Neural cell (in vitro differentiated cells): ENCODE results near the gene PCGF3. TPM values are rescaled to one million over a fixed set of nuclear protein-coding genes. Genes with fewer than 3 reads are reported as not detected.

ENCODE experiments used
- H2AFZ ChIP-seq: fragments of 200-600, 300-800 bp; sonication (generic), shearing (Covaris generic); 2 replicates; pipeline ENCODE4 v1.6.0; 2014; ENCODE audit warnings: low read depth, mild to moderate bottlenecking, antibody characterized with exemption, low read length, moderate library complexity
- H3F3A ChIP-seq: fragments of 200-600 bp; shearing (Covaris generic); 2 replicates; pipeline ENCODE4 v1.6.1; 2016; ENCODE audit warnings: mild to moderate bottlenecking, moderate library complexity, mixed read lengths, antibody characterized with exemption, low read length; ENCODE audit not compliant: insufficient read depth, poor library complexity, severe bottlenecking
- H3K27ac ChIP-seq: fragments of 200-600, 300-800 bp; sonication (generic), shearing (Covaris generic); 2 replicates; pipeline ENCODE4 v1.5.1; 2014; ENCODE audit warnings: mild to moderate bottlenecking, low read length, moderate library complexity
- H3K27me3 ChIP-seq: fragments of 300-800, 200-600 bp; sonication (generic), shearing (Covaris generic); 2 replicates; pipeline ENCODE4 v1.6.0; 2014; ENCODE audit warnings: mild to moderate bottlenecking, low read depth, low read length, moderate library complexity; ENCODE audit not compliant: insufficient read depth
- H3K36me3 ChIP-seq: fragments of 300-800, 200-600 bp; sonication (generic), shearing (Covaris generic); 2 replicates; pipeline ENCODE4 v1.5.1; 2014; ENCODE audit warnings: mild to moderate bottlenecking, antibody characterized with exemption, low read length, moderate library complexity; ENCODE audit not compliant: insufficient read depth
- H3K4me2 ChIP-seq: fragments of 300-800, 200-600 bp; sonication (generic), shearing (Covaris generic); 2 replicates; pipeline ENCODE4 v1.6.0; 2014; ENCODE audit warnings: mild to moderate bottlenecking, low read length
- H3K4me3 ChIP-seq: fragments of 300-800, 200-600 bp; sonication (generic), shearing (Covaris generic); 2 replicates; pipeline ENCODE4 v1.5.1; 2014; ENCODE audit warnings: mild to moderate bottlenecking, low read length, moderate library complexity
- H3K79me2 ChIP-seq: fragments of 200-600 bp; shearing (Covaris generic); replicated peaks from 2 replicates; pipeline ENCODE4 v1.6.0; 2014; ENCODE audit warnings: mild to moderate bottlenecking, low read length, moderate library complexity; ENCODE audit not compliant: insufficient read depth
- H3K9ac ChIP-seq: fragments of 300-800, 200-600 bp; sonication (generic), shearing (Covaris generic); 2 replicates; pipeline ENCODE4 v1.6.1; 2016; ENCODE audit warnings: mild to moderate bottlenecking, low read length, mixed read lengths
- H3K9me2 ChIP-seq: fragments of 200-600 bp; shearing (Covaris generic); 2 replicates; pipeline ENCODE4 v1.6.1; 2016; ENCODE audit warnings: mild to moderate bottlenecking, low read length, mixed read lengths; ENCODE audit not compliant: insufficient read depth
- H3K9me3 ChIP-seq: fragments of 200-600, 300-800 bp; sonication (generic), shearing (Covaris generic); 2 replicates; pipeline ENCODE4 v1.6.1; 2016; ENCODE audit warnings: mild to moderate bottlenecking, mixed run types, low read length, moderate library complexity, mixed read lengths
- H4K20me1 ChIP-seq: fragments of 200-600 bp; shearing (Covaris generic); 2 replicates; pipeline ENCODE4 v1.6.1; 2016; ENCODE audit warnings: mild to moderate bottlenecking, mixed run types; ENCODE audit not compliant: insufficient read depth
- CTCF ChIP-seq: fragments of 450-650 bp; IDR thresholded peaks from 2 replicates; pipeline ENCODE4 v1.5.1; 2014; ENCODE audit warnings: antibody characterized with exemption, mild to moderate bottlenecking, moderate library complexity; ENCODE audit not compliant: poor library complexity, severe bottlenecking
- EP300 ChIP-seq: fragments of 450-650 bp; conservative IDR thresholded peaks from 2 replicates; pipeline ENCODE4 v1.6.1; 2014; ENCODE audit warnings: antibody characterized with exemption, mild to moderate bottlenecking, moderate library complexity; ENCODE audit not compliant: poor library complexity, severe bottlenecking
- EZH2 ChIP-seq: fragments of 200-600, 300-800 bp; shearing (Covaris generic), sonication (generic); IDR thresholded peaks from 2 replicates; pipeline ENCODE4 v1.6.1; 2014; ENCODE audit warnings: antibody characterized with exemption, low read length, borderline replicate concordance, mild to moderate bottlenecking; ENCODE audit not compliant: insufficient read depth, poor library complexity, severe bottlenecking
- MXI1 ChIP-seq: fragments of 450-650 bp; conservative IDR thresholded peaks from 2 replicates; pipeline ENCODE4 v1.6.1; 2014; ENCODE audit warnings: antibody characterized with exemption, mild to moderate bottlenecking; ENCODE audit not compliant: poor library complexity, severe bottlenecking
- POLR2AphosphoS5 ChIP-seq: IDR thresholded peaks from 2 replicates; pipeline ENCODE4 v1.6.1; 2012
- RAD21 ChIP-seq: fragments of 450-650 bp; conservative IDR thresholded peaks from 2 replicates; pipeline ENCODE4 v1.6.1; 2014; ENCODE audit warnings: antibody characterized with exemption, mild to moderate bottlenecking, moderate library complexity
- REST ChIP-seq: IDR thresholded peaks from 2 replicates; pipeline ENCODE4 v1.6.1; 2012; ENCODE audit warnings: borderline replicate concordance
- SMC3 ChIP-seq: fragments of 450-650 bp; conservative IDR thresholded peaks from 2 replicates; pipeline ENCODE4 v1.6.1; 2014; ENCODE audit warnings: antibody characterized with exemption, mild to moderate bottlenecking, moderate library complexity; ENCODE audit not compliant: poor library complexity
- TAF1 ChIP-seq: IDR thresholded peaks from 2 replicates; pipeline ENCODE4 v1.6.1; 2012; ENCODE audit warnings: low read depth
- polyA plus RNA-seq: library from polyadenylated mRNA; depleted of rRNA; stranded (reverse); fragments of >200 nt; gene quantifications from 2 replicates; pipeline ENCODE4 v1.2.3, GENCODE V29; 2014

PCGF3 gene
- polyA plus RNA-seq, 1 donor from 2014 or later = 117 TPM

GRCh38 chr4:714087-714486, 8.5 kb downstream of the PCGF3 start:
- no peaks in the 10 kb centered on the region for H3K27me3 ChIP-seq
- peaks cover 44% of the 10 kb centered on the region for H4K20me1 ChIP-seq
- no peaks in the 10 kb centered on the region for H3K9me2 ChIP-seq
- no peak overlapping the region for H3K9ac ChIP-seq
- peaks cover 68% of the 10 kb centered on the region for H3K79me2 ChIP-seq
- H2AFZ ChIP-seq = no peak overlapping the region
- H3K9me3 ChIP-seq = no peaks in the 10 kb centered on the region
- peaks cover 6% of the 10 kb centered on the region for H3F3A ChIP-seq
- no peak overlapping the region for H3K4me3 ChIP-seq
- no peak overlapping the region for H3K27ac ChIP-seq
- no peak overlapping the region for H3K4me2 ChIP-seq
- no peak for TF ChIP-seq EP300
- no peak for TF ChIP-seq EZH2
- no peak for TF ChIP-seq CTCF
- TF ChIP-seq POLR2AphosphoS5 = no peak
- TF ChIP-seq TAF1 = no peak
- no peak for TF ChIP-seq MXI1
- TF ChIP-seq SMC3 = no peak
- no peaks in the 10 kb centered on the region for H3K36me3 ChIP-seq

GRCh38 chr4:717601-718320, 12.1 kb downstream of the PCGF3 start:
- Histone ChIP-seq H3K27me3 (no peaks in the 10 kb centered on the region), H3K4me2 (no peak overlapping the region), H2AFZ (no peak overlapping the region), H3K79me2 (peaks cover 44% of the 10 kb centered on the region), H3K27ac (no peak overlapping the region), H3K36me3 (no peaks in the 10 kb centered on the region), H3K4me3 (no peak overlapping the region), H3F3A (no peaks in the 10 kb centered on the region), H3K9me2 (no peaks in the 10 kb centered on the region), H3K9ac (no peak overlapping the region), H3K9me3 (no peaks in the 10 kb centered on the region), H4K20me1 (peaks cover 33% of the 10 kb centered on the region)
- no peak for TF ChIP-seq CTCF
- no peak for TF ChIP-seq REST
- no peak for TF ChIP-seq POLR2AphosphoS5
- TF ChIP-seq TAF1 = no peak
- TF ChIP-seq EP300 = no peak
- TF ChIP-seq MXI1 = no peak
- no peak for TF ChIP-seq SMC3
- no peak for TF ChIP-seq RAD21
- TF ChIP-seq EZH2 = no peak
